ENCODE data around the gene PIP5KL1. TPM values are rescaled to one million over a fixed set of nuclear protein-coding genes. Genes with fewer than 3 reads are reported as not detected.

The PIP5KL1 gene
- polyA plus RNA-seq, 1 donor (not counting 4 experiments of a cell fraction or from before 2014, with no cell fraction given), result 4.4 TPM

GRCh38 chr9:127941961-127942215 lies 11.3 kb upstream of the PIP5KL1 start:
- Histone ChIP-seq H3K79me2 (ENCODE audit: control insufficient read depth, insufficient read depth, low read length) (peaks cover 7% of the 10 kb centered on the region), H2AFZ (ENCODE audit: control insufficient read depth, low read length) (no peak overlapping the region), H3K4me1 (ENCODE audit: control insufficient read depth, extremely low read depth, insufficient read depth, low read length) (peaks cover 8% of the 10 kb centered on the region), H3K9me1 (ENCODE audit: control insufficient read depth, extremely low read depth, insufficient read depth, low read length) (no peaks in the 10 kb centered on the region), H3K27me3 (ENCODE audit: control insufficient read depth, extremely low read depth, insufficient read depth, low read length) (no peaks in the 10 kb centered on the region), H4K20me1 (ENCODE audit: control insufficient read depth, extremely low read depth, insufficient read depth, low read length) (peaks cover 9% of the 10 kb centered on the region), H3K9ac (ENCODE audit: control insufficient read depth, extremely low read depth, insufficient read depth, low read length) (no peak overlapping the region), H3K27ac (ENCODE audit: control insufficient read depth, insufficient read depth, low read length) (no peak overlapping the region), H3K9me3 (ENCODE audit: control insufficient read depth, low read depth, low read length) (no peaks in the 10 kb centered on the region), H3K4me2 (ENCODE audit: control insufficient read depth, extremely low read depth, insufficient read depth, low read depth, low read length) (no peak overlapping the region), H3K4me3 (ENCODE audit: control insufficient read depth in 2 of 3, extremely low read depth in 1 of 3, insufficient read depth in 2 of 3, low read depth in 1 of 3, low read length in 3 of 3) (no peak overlapping the region), H3K36me3 (ENCODE audit: control insufficient read depth in 2 of 2, extremely low read depth in 1 of 2, insufficient read depth in 2 of 2, low read length in 2 of 2) (peaks cover 5 to 10% of the 10 kb centered on the region in 2 experiments)
- TF ChIP-seq, protein P1, sequence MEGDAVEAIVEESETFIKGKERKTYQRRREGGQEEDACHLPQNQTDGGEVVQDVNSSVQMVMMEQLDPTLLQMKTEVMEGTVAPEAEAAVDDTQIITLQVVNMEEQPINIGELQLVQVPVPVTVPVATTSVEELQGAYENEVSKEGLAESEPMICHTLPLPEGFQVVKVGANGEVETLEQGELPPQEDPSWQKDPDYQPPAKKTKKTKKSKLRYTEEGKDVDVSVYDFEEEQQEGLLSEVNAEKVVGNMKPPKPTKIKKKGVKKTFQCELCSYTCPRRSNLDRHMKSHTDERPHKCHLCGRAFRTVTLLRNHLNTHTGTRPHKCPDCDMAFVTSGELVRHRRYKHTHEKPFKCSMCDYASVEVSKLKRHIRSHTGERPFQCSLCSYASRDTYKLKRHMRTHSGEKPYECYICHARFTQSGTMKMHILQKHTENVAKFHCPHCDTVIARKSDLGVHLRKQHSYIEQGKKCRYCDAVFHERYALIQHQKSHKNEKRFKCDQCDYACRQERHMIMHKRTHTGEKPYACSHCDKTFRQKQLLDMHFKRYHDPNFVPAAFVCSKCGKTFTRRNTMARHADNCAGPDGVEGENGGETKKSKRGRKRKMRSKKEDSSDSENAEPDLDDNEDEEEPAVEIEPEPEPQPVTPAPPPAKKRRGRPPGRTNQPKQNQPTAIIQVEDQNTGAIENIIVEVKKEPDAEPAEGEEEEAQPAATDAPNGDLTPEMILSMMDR (optimal IDR thresholded peaks at IDR 0.05 in 1 of 3, IDR thresholded peaks at IDR 0.05 in 1 of 3, conservative IDR thresholded peaks at IDR 0.05 in 1 of 3; ENCODE audit: extremely low read depth in 1 of 3, insufficient read depth in 2 of 3, low read length in 3 of 3), result no peak
- no peak for TF ChIP-seq EZH2 (IDR thresholded peaks at IDR 0.05; ENCODE audit: low read length)
- dilution Hi-C loops (cut with MboI; ENCODE audit: extremely low pct_ligation_motif_present, low sequenced_read_pairs), result loop anchor here (25.0 kb wide), 1 partner anchor 120 kb away; the partner anchor contains the start of genes NAIF1 and SLC25A25
- FAIRE-seq, result no peak
- no peak for DNase-seq (ENCODE audit: low read depth, low spot score)

- Histone ChIP-seq H2AFZ (ENCODE audit: control insufficient read depth, low read length) (no peak overlapping the region), H4K20me1 (ENCODE audit: control insufficient read depth, extremely low read depth, insufficient read depth, low read length) (peaks cover 9% of the 10 kb centered on the region), H3K9me1 (ENCODE audit: control insufficient read depth, extremely low read depth, insufficient read depth, low read length) (no peaks in the 10 kb centered on the region), H3K27ac (ENCODE audit: control insufficient read depth, insufficient read depth, low read length) (no peak overlapping the region), H3K4me3 (ENCODE audit: control insufficient read depth in 2 of 3, extremely low read depth in 1 of 3, insufficient read depth in 2 of 3, low read depth in 1 of 3, low read length in 3 of 3) (no peak overlapping the region), H3K4me2 (ENCODE audit: control insufficient read depth, extremely low read depth, insufficient read depth, low read depth, low read length) (no peak overlapping the region), H3K4me1 (ENCODE audit: control insufficient read depth, extremely low read depth, insufficient read depth, low read length) (peaks cover 14% of the 10 kb centered on the region), H3K36me3 (ENCODE audit: control insufficient read depth in 2 of 2, extremely low read depth in 1 of 2, insufficient read depth in 2 of 2, low read length in 2 of 2) (peaks cover 5 to 10% of the 10 kb centered on the region in 2 experiments), H3K27me3 (ENCODE audit: control insufficient read depth, extremely low read depth, insufficient read depth, low read length) (no peaks in the 10 kb centered on the region), H3K79me2 (ENCODE audit: control insufficient read depth, insufficient read depth, low read length) (peaks cover 12% of the 10 kb centered on the region), H3K9ac (ENCODE audit: control insufficient read depth, extremely low read depth, insufficient read depth, low read length) (no peak overlapping the region), H3K9me3 (ENCODE audit: control insufficient read depth, low read depth, low read length) (no peaks in the 10 kb centered on the region)
- DNase-seq (ENCODE audit: low read depth, low spot score) (no peak), FAIRE-seq (no peak)
- no peak for TF ChIP-seq EZH2 (IDR thresholded peaks at IDR 0.05; ENCODE audit: low read length)
- TF ChIP-seq, protein P1 (optimal IDR thresholded peaks at IDR 0.05 in 1 of 3, IDR thresholded peaks at IDR 0.05 in 1 of 3, conservative IDR thresholded peaks at IDR 0.05 in 1 of 3; ENCODE audit: extremely low read depth in 1 of 3, insufficient read depth in 2 of 3, low read length in 3 of 3), result no peak
- dilution Hi-C loops (cut with MboI; ENCODE audit: extremely low pct_ligation_motif_present, low sequenced_read_pairs), result loop anchor here (25.0 kb wide), 1 partner anchor 121 kb away; the partner anchor contains the start of genes NAIF1 and SLC25A25
Measured at GRCh38 chr9:127941062-127941960, 10.7 kb upstream of the PIP5KL1 start.

Data from keratinocyte (primary cell).